H1 (cell line): ENCODE data around the gene ISCA2. TPM values are rescaled to one million over a fixed set of nuclear protein-coding genes. Genes with fewer than 3 reads are reported as not detected.

Source experiments
- CTCF ChIA-PET: fragments of 300-600 bp; sonication (Branson Sonifier 250); formaldehyde crosslinking; loops from one replicate; lab custom pipeline; 2021; ENCODE audit not compliant: partially characterized antibody; lab: Charles Lee
- POLR2A ChIA-PET: fragments of 300-600 bp; sonication (Branson Sonifier 250); formaldehyde crosslinking; loops from one replicate; lab custom pipeline; 2021; ENCODE audit warnings: inconsistent platforms; ENCODE audit not compliant: partially characterized antibody; lab: Charles Lee
- DNase-seq, 2 experiments: peaks; one replicate each; pipeline versions ENCODE4 v3.0.0 to v3.0.0-alpha.2; 2010 to 2022; ENCODE audit warnings: low spot score in 2 of 2, low read depth in 1 of 2, mixed read lengths in 1 of 2
- FAIRE-seq: peaks from 2 replicates; lab custom pipeline; 2011; peaks lifted over from hg19 to GRCh38; lab: Jason Lieb, UNC
- H2AFZ ChIP-seq: 2 replicates; pipeline ENCODE4 v1.8.1; 2012; ENCODE audit warnings: low read length, inconsistent platforms
- H2AK5ac ChIP-seq: 2 replicates; pipeline ENCODE4 v1.6.1; 2013; ENCODE audit warnings: low read depth, low read length
- H2BK120ac ChIP-seq: replicated peaks from 2 replicates; pipeline ENCODE3; 2013; ENCODE audit warnings: low read depth, low read length, inconsistent platforms
- H2BK12ac ChIP-seq: 2 replicates; pipeline ENCODE4 v1.6.1; 2013; ENCODE audit warnings: low read depth, low read length
- H2BK15ac ChIP-seq: 2 replicates; pipeline ENCODE4 v1.6.1; 2013; ENCODE audit warnings: low read length
- H2BK20ac ChIP-seq: 2 replicates; pipeline ENCODE4 v1.6.1; 2013; ENCODE audit warnings: low read length
- H2BK5ac ChIP-seq: 2 replicates; pipeline ENCODE4 v1.6.1; 2013; ENCODE audit warnings: low read depth, low read length
- H3K14ac ChIP-seq: 2 replicates; pipeline ENCODE4 v1.6.1; 2013; ENCODE audit warnings: inconsistent platforms; ENCODE audit not compliant: insufficient read length
- H3K18ac ChIP-seq: 2 replicates; pipeline ENCODE4 v1.6.1; 2013; ENCODE audit warnings: low read length; ENCODE audit errors: extremely low read depth
- H3K23ac ChIP-seq: 2 replicates; pipeline ENCODE4 v1.6.1; 2013; ENCODE audit warnings: inconsistent platforms; ENCODE audit not compliant: insufficient read length
- H3K23me2 ChIP-seq: 2 replicates; pipeline ENCODE4 v1.6.1; 2013; ENCODE audit warnings: low read depth, low read length
- H3K27ac ChIP-seq: 2 replicates; pipeline ENCODE4 v1.6.1; 2011; ENCODE audit warnings: low read depth, low read length, inconsistent platforms
- H3K27me3 ChIP-seq, 4 experiments: replicated peaks in 1 of 4; 1 replicate in 1 of 4; 2 replicates in 3 of 4; pipeline versions ENCODE4 v1.6.1 to v1.8.1; 2011 to 2013; ENCODE audit warnings: low read length in 3 of 4, mild to moderate bottlenecking in 3 of 4, inconsistent platforms in 2 of 4, mixed read lengths in 2 of 4, moderate library complexity in 1 of 4; ENCODE audit not compliant: control insufficient read depth in 3 of 4, insufficient read depth in 3 of 4; ENCODE audit errors: extremely low read depth in 1 of 4
- H3K36me3 ChIP-seq, 4 experiments: 2 replicates each; pipeline versions ENCODE4 v1.6.1 to v1.8.1; 2011 to 2013; ENCODE audit warnings: mild to moderate bottlenecking in 4 of 4, low read length in 3 of 4, moderate library complexity in 2 of 4, control low read depth in 1 of 4, inconsistent platforms in 1 of 4; ENCODE audit not compliant: insufficient read depth in 4 of 4, control insufficient read depth in 2 of 4
- H3K4ac ChIP-seq: replicated peaks from 2 replicates; pipeline ENCODE3; 2013; ENCODE audit warnings: low read length, low read depth, mixed read lengths, inconsistent platforms; ENCODE audit not compliant: insufficient read length
- H3K4me1 ChIP-seq, 4 experiments: replicated peaks in 1 of 4; 1 replicate in 1 of 4; 2 replicates in 3 of 4; pipeline versions ENCODE4 v1.6.1 to v1.8.1; 2011 to 2013; ENCODE audit warnings: low read length in 3 of 4, inconsistent platforms in 2 of 4, mixed read lengths in 1 of 4; ENCODE audit not compliant: insufficient read depth in 4 of 4, control insufficient read depth in 3 of 4
- H3K4me2 ChIP-seq, 2 experiments: 2 replicates each; pipeline versions ENCODE4 v1.6.1 to v1.8.1; 2011 to 2013; ENCODE audit warnings: low read depth in 2 of 2, low read length in 2 of 2, control low read depth in 1 of 2, inconsistent platforms in 1 of 2, mild to moderate bottlenecking in 1 of 2; ENCODE audit not compliant: insufficient read depth in 1 of 2
- H3K4me3 ChIP-seq, 4 experiments: fragments of 200-600, 300-600 bp in 1 of 4; sonication (generic), shearing (Covaris generic), sonication (Bioruptor Twin) in 1 of 4; 2 replicates each; pipeline versions ENCODE4 v1.5.1 to v1.8.1; 2011 to 2016; ENCODE audit warnings: low read length in 4 of 4, low read depth in 3 of 4, control low read depth in 2 of 4, inconsistent platforms in 2 of 4, mild to moderate bottlenecking in 2 of 4, mixed read lengths in 1 of 4, moderate library complexity in 1 of 4; ENCODE audit not compliant: insufficient read depth in 2 of 4; ENCODE audit errors: extremely low read depth in 1 of 4
- H3K56ac ChIP-seq: replicated peaks from 2 replicates; pipeline ENCODE3; 2013; ENCODE audit warnings: low read depth, mild to moderate bottlenecking, mixed read lengths, low read length, inconsistent platforms; ENCODE audit not compliant: insufficient read length
- H3K79me1 ChIP-seq: 2 replicates; pipeline ENCODE4 v1.6.1; 2013; ENCODE audit warnings: low read depth, low read length, control low read depth
- H3K79me2 ChIP-seq, 2 experiments: 2 replicates each; pipeline versions ENCODE4 v1.6.1 to v1.8.1; 2012 to 2013; ENCODE audit warnings: low read length in 2 of 2, mild to moderate bottlenecking in 2 of 2, inconsistent platforms in 1 of 2; ENCODE audit not compliant: insufficient read depth in 2 of 2, control insufficient read depth in 1 of 2
- H3K9ac ChIP-seq, 4 experiments: replicated peaks in 1 of 4; 1 replicate in 1 of 4; 2 replicates in 3 of 4; pipeline versions ENCODE4 v1.6.1 to v1.8.1; 2011 to 2013; ENCODE audit warnings: low read depth in 3 of 4, low read length in 3 of 4, control low read depth in 2 of 4, mild to moderate bottlenecking in 2 of 4, moderate library complexity in 2 of 4, inconsistent platforms in 1 of 4; ENCODE audit errors: extremely low read depth in 1 of 4
- H3K9me3 ChIP-seq, 2 experiments: 2 replicates each; pipeline versions ENCODE4 v1.6.1 to v1.8.1; 2012 to 2013; ENCODE audit warnings: mild to moderate bottlenecking in 2 of 2, moderate library complexity in 2 of 2, control low read depth in 1 of 2, inconsistent platforms in 1 of 2, low read depth in 1 of 2, low read length in 1 of 2, mixed read lengths in 1 of 2; ENCODE audit not compliant: insufficient read depth in 2 of 2
- H4K20me1 ChIP-seq, 2 experiments: replicated peaks in 1 of 2; 2 replicates each; pipeline versions ENCODE3 to v1.8.1; 2011 to 2013; ENCODE audit warnings: inconsistent platforms in 2 of 2, low read length in 2 of 2, mild to moderate bottlenecking in 1 of 2; ENCODE audit not compliant: insufficient read depth in 2 of 2, control insufficient read depth in 1 of 2
- H4K5ac ChIP-seq: 2 replicates; pipeline ENCODE4 v1.6.1; 2013; ENCODE audit warnings: low read length, low read depth, mixed read lengths, inconsistent platforms; ENCODE audit not compliant: insufficient read length
- H4K8ac ChIP-seq: 2 replicates; pipeline ENCODE4 v1.8.0; 2013; ENCODE audit warnings: mild to moderate bottlenecking, moderate library complexity, low read length, inconsistent platforms; ENCODE audit not compliant: insufficient read depth; ENCODE audit errors: extremely low read depth
- H4K91ac ChIP-seq: replicated peaks from 2 replicates; pipeline ENCODE3; 2013; ENCODE audit warnings: low read length, mixed read lengths, inconsistent platforms; ENCODE audit not compliant: insufficient read length
- CEBPB ChIP-seq: IDR thresholded peaks from 2 replicates; pipeline ENCODE4 v1.6.1; 2012; ENCODE audit warnings: low read depth, low read length
- CTCF ChIP-seq, 3 experiments: IDR thresholded peaks; 1 replicate in 2 of 3; 2 replicates in 1 of 3; pipeline versions ENCODE4 v1.5.1 to v1.6.1; 2011; ENCODE audit warnings: low read length in 3 of 3, mild to moderate bottlenecking in 3 of 3, inconsistent platforms in 2 of 3, low read depth in 1 of 3, moderate library complexity in 1 of 3; ENCODE audit not compliant: insufficient read depth in 1 of 3; ENCODE audit errors: control extremely low read depth in 1 of 3
- GTF2F1 ChIP-seq: IDR thresholded peaks from 2 replicates; pipeline ENCODE4 v1.6.1; 2012; ENCODE audit warnings: low read depth, low read length, improper control_type of control experiment, borderline replicate concordance
- KDM1A ChIP-seq: fragments of 200-600, 300-600 bp; sonication (generic); IDR thresholded peaks from 2 replicates; pipeline ENCODE4 v1.7.1; 2016; ENCODE audit warnings: mild to moderate bottlenecking, low read length, borderline replicate concordance
- MAFK ChIP-seq: IDR thresholded peaks from 2 replicates; pipeline ENCODE4 v1.6.1; 2012; ENCODE audit warnings: low read depth, mild to moderate bottlenecking, improper control_type of control experiment, low read length
- POLR2A ChIP-seq, 2 experiments: IDR thresholded peaks; 1 replicate in 1 of 2; 2 replicates in 1 of 2; pipeline ENCODE4 v1.6.1; 2011; ENCODE audit warnings: low read depth in 2 of 2, low read length in 2 of 2, mild to moderate bottlenecking in 2 of 2; ENCODE audit errors: control extremely low read depth in 1 of 2
- RAD21 ChIP-seq, 2 experiments: IDR thresholded peaks in 1 of 2; conservative IDR thresholded peaks in 1 of 2; 2 replicates each; pipeline ENCODE4 v1.6.1; 2011; ENCODE audit warnings: low read depth in 2 of 2, low read length in 2 of 2, improper control_type of control experiment in 1 of 2, inconsistent platforms in 1 of 2, mild to moderate bottlenecking in 1 of 2, moderate library complexity in 1 of 2
- SIRT6 ChIP-seq: IDR thresholded peaks from one replicate; pipeline ENCODE4 v1.7.1; 2012; ENCODE audit warnings: low read length, inconsistent platforms
- SRF ChIP-seq: IDR thresholded peaks from 2 replicates; pipeline ENCODE4 v1.6.1; 2011; ENCODE audit warnings: mild to moderate bottlenecking, low read depth, low read length, moderate library complexity
- WGBS, 2 experiments: shearing (Covaris generic) in 1 of 2; methylation state at CpG; one replicate each; pipeline versions ENCODE4 v1.1.6 to v1.1.7; 2013 to 2015; ENCODE audit warnings: low lambda C conversion rate in 2 of 2, mixed read lengths in 2 of 2, inconsistent platforms in 1 of 2, low coverage in 1 of 2, missing lambda C conversion rate in 1 of 2; ENCODE audit not compliant: insufficient replicate concordance in 2 of 2, insufficient coverage in 1 of 2, insufficient read length in 1 of 2; ENCODE audit errors: extremely low coverage in 1 of 2, missing lambda C conversion rate in 1 of 2; 5-methylcytosine and 5-hydroxymethylcytosine counted together
- polyA plus RNA-seq, 7 experiments: library from polyadenylated mRNA; depleted of rRNA in 3 of 7; stranded (reverse) in 5 of 7; unstranded in 2 of 7; fragments of >200 nt in 5 of 7; fragments of 200-250 nt in 2 of 7; gene quantifications; 1 replicate in 5 of 7; 2 replicates in 1 of 7; 4 replicates in 1 of 7; pipeline versions ENCODE4 v1.2.1 to v1.2.3, GENCODE V29; 2011 to 2013; ENCODE audit warnings: missing spikeins in 2 of 7, mixed read lengths in 2 of 7
- total RNA-seq: library from RNA; stranded (reverse); fragmentation: NEBNext Ultra II Directional; extraction: Animal tissue kit (Norgen Biotek cat#: 25700); gene quantifications from 2 replicates; pipeline ENCODE4 v1.2.1, GENCODE V29; 2021

The ISCA2 gene
- total and polyA plus RNA-seq, 2 of the 8 experiments (the other 6 are each of a cell fraction or from before 2014, with no cell fraction given) = 43.5 to 78.6 TPM

- Histone ChIP-seq H3K23ac (no peak overlapping the region), H2BK15ac (no peak overlapping the region), H3K4me1 (peaks cover 3 to 10% (median 4%) of the 10 kb centered on the region in 4 experiments; a peak in 5 of 7 replicates), H2BK5ac (no peak overlapping the region), H3K23me2 (no peaks in the 10 kb centered on the region), H2AK5ac (no peak overlapping the region), H3K4me3 (no peak overlapping the region), H3K27ac (no peak overlapping the region), H2BK12ac (no peak overlapping the region), H3K9me3 (no peaks in the 10 kb centered on the region), H2BK120ac (no peak overlapping the region), H3K18ac (no peak overlapping the region), H3K27me3 (no peaks in the 10 kb centered on the region; a peak in 1 of 7 replicates), H4K5ac (no peak overlapping the region), H2AFZ (no peak overlapping the region), H3K36me3 (no peaks in the 10 kb centered on the region), H3K9ac (no peak overlapping the region), H3K4ac (no peak overlapping the region), H3K56ac (no peak overlapping the region), H3K79me1 (no peaks in the 10 kb centered on the region), H2BK20ac (no peak overlapping the region), H4K91ac (no peak overlapping the region), H3K79me2 (no peaks in the 10 kb centered on the region), H3K4me2 (no peak overlapping the region), H4K20me1 (no peaks in the 10 kb centered on the region), H4K8ac (no peak overlapping the region), H3K14ac (no peak overlapping the region)
- 89% methylated on average over 6 of the region's 6 CpGs; no CpG with 5 or more reads in 1 of the 2 experiments for WGBS, 2 experiments
- ChIA-PET POLR2A (interaction anchor here (0.6 to 2.7 kb wide), 2 partner anchors 9 to 322 kb away, joined by 3 to 7 read pairs; no protein-coding TSS in a partner anchor), CTCF (interaction anchor here (1.6 to 5.7 kb wide), 5 partner anchors 10 to 56 kb away, joined by 3 to 51 read pairs (median 20); no protein-coding TSS in a partner anchor)
- DNase-seq (no peak), FAIRE-seq (no peak)
- TF ChIP-seq SRF (no peak), SIRT6 (no peak), KDM1A (no peak), GTF2F1 (no peak), POLR2A (IDR thresholded peaks at IDR 0.05; ENCODE audit: control extremely low read depth in 1 of 2, low read depth in 2 of 2, low read length in 2 of 2) (no peak), MAFK (no peak), RAD21 (IDR thresholded peaks at IDR 0.05 in 1 of 2, conservative IDR thresholded peaks at IDR 0.05 in 1 of 2; ENCODE audit: low read depth in 2 of 2, low read length in 2 of 2) (no peak), CEBPB (no peak), CTCF (IDR thresholded peaks at IDR 0.05; ENCODE audit: control extremely low read depth in 1 of 3, insufficient read depth in 1 of 3, low read depth in 1 of 3, low read length in 3 of 3) (no peak)
Observed at GRCh38 chr14:74518221-74518620, 24.7 kb downstream of the ISCA2 start.
